Midbrain (tissue), 1 donor: ENCODE measurements around the gene PNMA8B.

Source experiments
- DNase-seq: peaks from one replicate; lab custom pipeline; 2025; lab: John Stamatoyannopoulos, UW

Gene PNMA8B

GRCh38 chr19:46454244-46454643 lies 41.4 kb downstream of the PNMA8B start:
- no peak for DNase-seq

GRCh38 chr19:46453661-46454060 lies 42.0 kb downstream of the PNMA8B start:
- DNase-seq, result no peak

GRCh38 chr19:46452186-46452585 lies 43.5 kb downstream of the PNMA8B start:
- DNase-seq, result no peak

GRCh38 chr19:46451352-46451751 lies 44.3 kb downstream of the PNMA8B start:
- DNase-seq, result peak; percentile 15

GRCh38 chr19:46450737-46451136 lies 44.9 kb downstream of the PNMA8B start:
- no peak for DNase-seq

- DNase-seq, result no peak
Measured at GRCh38 chr19:46449228-46449627, 46.4 kb downstream of the PNMA8B start.

GRCh38 chr19:46448601-46449000 lies 47.1 kb downstream of the PNMA8B start:
- no peak for DNase-seq

- DNase-seq, result no peak
Measured at GRCh38 chr19:46447824-46448223, 47.8 kb downstream of the PNMA8B start.

- no peak for DNase-seq
Measured at GRCh38 chr19:46447006-46447405, 48.7 kb downstream of the PNMA8B start.

- DNase-seq, result no peak
Measured at GRCh38 chr19:46446021-46446420, 49.6 kb downstream of the PNMA8B start.

GRCh38 chr19:46442808-46443450 lies 52.7 kb downstream of the PNMA8B start:
- DNase-seq, result no peak

GRCh38 chr19:46441866-46442265 lies 53.8 kb downstream of the PNMA8B start:
- no peak for DNase-seq
